OCI-LY7 (cell line): ENCODE results near the gene ODF4. TPM values are rescaled to one million over a fixed set of nuclear protein-coding genes. Genes with fewer than 3 reads are reported as not detected.

Source experiments
- BruUV-seq: library from RNA; stranded (reverse); fragments of 400-500 nt; replicated peaks from 2 replicates; lab custom pipeline; 2021; lab: Mats Ljungman, UMichigan
- CTCF ChIA-PET: fragments of 300-600 bp; sonication (Branson Sonifier 250); formaldehyde crosslinking; loops from one replicate; lab custom pipeline; 2022; ENCODE audit warnings: antibody characterized with exemption; ENCODE audit not compliant: unreplicated experiment; lab: Charles Lee
- POLR2A ChIA-PET: fragments of 300-600 bp; sonication (Branson Sonifier 250); formaldehyde crosslinking; loops from one replicate; lab custom pipeline; 2022; ENCODE audit warnings: antibody characterized with exemption; lab: Charles Lee
- DNase-seq: peaks from one replicate; pipeline ENCODE4 v3.0.0-alpha.2; 2015; ENCODE audit warnings: low spot score
- H2AFZ ChIP-seq: fragments of 200-600 bp; sonication (generic), shearing (Covaris generic); 2 replicates; pipeline ENCODE4 v1.6.1; 2014; ENCODE audit warnings: mild to moderate bottlenecking, antibody characterized with exemption, low read length, moderate library complexity
- H3K27ac ChIP-seq: fragments of 200-600 bp; sonication (generic); 2 replicates; pipeline ENCODE4 v1.5.1; 2014; ENCODE audit warnings: mixed run types, low read depth, mild to moderate bottlenecking, moderate library complexity, low read length, inconsistent platforms; ENCODE audit not compliant: poor library complexity, severe bottlenecking
- H3K36me3 ChIP-seq: fragments of 200-600 bp; sonication (generic); 2 replicates; pipeline ENCODE4 v1.6.1; 2014; ENCODE audit warnings: mild to moderate bottlenecking, antibody characterized with exemption, low read length, moderate library complexity, mixed read lengths; ENCODE audit not compliant: insufficient read depth
- H3K4me1 ChIP-seq: fragments of 200-600 bp; sonication (generic); 2 replicates; pipeline ENCODE4 v1.5.1; 2014; ENCODE audit warnings: mild to moderate bottlenecking, low read length; ENCODE audit not compliant: insufficient read depth, poor library complexity, severe bottlenecking
- H3K4me2 ChIP-seq: fragments of 200-600 bp; sonication (generic); 2 replicates; pipeline ENCODE4 v1.6.1; 2014; ENCODE audit warnings: mild to moderate bottlenecking, low read length
- H3K4me3 ChIP-seq: fragments of 200-600 bp; sonication (generic); 2 replicates; pipeline ENCODE4 v1.5.1; 2014; ENCODE audit warnings: mild to moderate bottlenecking, low read depth, low read length; ENCODE audit not compliant: poor library complexity, severe bottlenecking
- H3K79me2 ChIP-seq: fragments of 200-600 bp; sonication (generic); 2 replicates; pipeline ENCODE4 v1.6.1; 2016; ENCODE audit warnings: low read depth, mild to moderate bottlenecking, low read length, moderate library complexity, mixed read lengths; ENCODE audit not compliant: insufficient read depth
- H3K9me2 ChIP-seq: fragments of 200-600 bp; sonication (generic); 2 replicates; pipeline ENCODE4 v1.6.1; 2016; ENCODE audit warnings: mild to moderate bottlenecking, low read length, mixed read lengths; ENCODE audit not compliant: insufficient read depth
- H3K9me3 ChIP-seq: fragments of 200-600 bp; sonication (generic); 2 replicates; pipeline ENCODE4 v1.6.1; 2014; ENCODE audit warnings: mild to moderate bottlenecking, mixed run types, low read length, mixed read lengths
- H4K20me1 ChIP-seq: fragments of 200-600 bp; sonication (generic); 2 replicates; pipeline ENCODE4 v1.6.1; 2014; ENCODE audit warnings: mild to moderate bottlenecking, antibody characterized with exemption, low read length, moderate library complexity, mixed read lengths; ENCODE audit not compliant: insufficient read depth
- EZH2phosphoT487 ChIP-seq: fragments of 200-600 bp; sonication (generic); IDR thresholded peaks from 2 replicates; pipeline ENCODE4 v1.6.1; 2018; ENCODE audit warnings: low read depth, borderline replicate concordance, mild to moderate bottlenecking, mixed run types, antibody characterized with exemption, low read length, moderate library complexity, mixed read lengths
- intact Hi-C: fragments of 100-400 bp; cut with micrococcal nuclease; formaldehyde crosslinking; loops from one replicate; pipeline ENCODE4 v1.10.0; 2022; ENCODE audit not compliant: unreplicated experiment
- total RNA-seq, 2 experiments: library from RNA; depleted of rRNA in 1 of 2; stranded (reverse); fragments of >200 nt in 1 of 2; shearing (Covaris generic) in 1 of 2; gene quantifications; 2 replicates each; pipeline ENCODE4 v1.2.3, GENCODE V29; 2014 to 2022
- TF ChIP-seq, protein P1 (sequence below): fragments of 200-600 bp; sonication (generic); conservative IDR thresholded peaks from 2 replicates; pipeline ENCODE4 v1.5.1; 2014; ENCODE audit warnings: mild to moderate bottlenecking, antibody characterized with exemption, low read length, moderate library complexity, mixed read lengths

The ODF4 gene
- total RNA-seq, 2 experiments from 2014 or later = not detected

DNA sequence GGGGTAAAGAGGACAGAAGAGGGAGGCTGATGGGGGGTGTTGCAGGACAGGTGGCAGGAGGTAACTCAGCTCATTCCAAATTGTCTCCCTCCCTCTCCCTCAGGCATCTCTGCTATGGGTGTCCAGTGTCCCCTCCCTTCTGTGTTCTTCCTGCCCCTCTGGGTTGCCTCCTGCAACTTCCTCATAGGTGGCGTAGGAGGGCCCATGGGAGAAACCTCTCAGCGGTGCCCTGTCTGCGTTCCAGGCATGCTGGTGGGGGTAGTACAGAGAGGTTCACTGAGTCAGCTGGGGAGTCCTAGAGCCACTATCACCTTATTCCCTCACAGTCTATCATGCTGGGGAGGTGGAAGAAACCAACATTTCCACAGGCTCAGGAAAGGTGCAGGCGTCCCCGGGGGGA lies 14.7 kb upstream of the ODF4 start:
- no peaks in the 10 kb centered on the region for H3K79me2 ChIP-seq
- no peak overlapping the region for H3K4me3 ChIP-seq
- no peaks in the 10 kb centered on the region for H3K4me1 ChIP-seq
- TF ChIP-seq EZH2phosphoT487 = no peak
- TF ChIP-seq, protein P1, sequence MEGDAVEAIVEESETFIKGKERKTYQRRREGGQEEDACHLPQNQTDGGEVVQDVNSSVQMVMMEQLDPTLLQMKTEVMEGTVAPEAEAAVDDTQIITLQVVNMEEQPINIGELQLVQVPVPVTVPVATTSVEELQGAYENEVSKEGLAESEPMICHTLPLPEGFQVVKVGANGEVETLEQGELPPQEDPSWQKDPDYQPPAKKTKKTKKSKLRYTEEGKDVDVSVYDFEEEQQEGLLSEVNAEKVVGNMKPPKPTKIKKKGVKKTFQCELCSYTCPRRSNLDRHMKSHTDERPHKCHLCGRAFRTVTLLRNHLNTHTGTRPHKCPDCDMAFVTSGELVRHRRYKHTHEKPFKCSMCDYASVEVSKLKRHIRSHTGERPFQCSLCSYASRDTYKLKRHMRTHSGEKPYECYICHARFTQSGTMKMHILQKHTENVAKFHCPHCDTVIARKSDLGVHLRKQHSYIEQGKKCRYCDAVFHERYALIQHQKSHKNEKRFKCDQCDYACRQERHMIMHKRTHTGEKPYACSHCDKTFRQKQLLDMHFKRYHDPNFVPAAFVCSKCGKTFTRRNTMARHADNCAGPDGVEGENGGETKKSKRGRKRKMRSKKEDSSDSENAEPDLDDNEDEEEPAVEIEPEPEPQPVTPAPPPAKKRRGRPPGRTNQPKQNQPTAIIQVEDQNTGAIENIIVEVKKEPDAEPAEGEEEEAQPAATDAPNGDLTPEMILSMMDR = no peak
- H3K4me2 ChIP-seq = no peak overlapping the region
- ChIA-PET POLR2A (no interaction called here), CTCF (no interaction called here)
- no peaks in the 10 kb centered on the region for H3K9me3 ChIP-seq
- H2AFZ ChIP-seq = no peak overlapping the region
- no peaks in the 10 kb centered on the region for H3K9me2 ChIP-seq
- H4K20me1 ChIP-seq = no peaks in the 10 kb centered on the region
- no peak overlapping the region for H3K27ac ChIP-seq
- intact Hi-C loops = no loop called here
- no TSS peak for BruUV-seq
- no peaks in the 10 kb centered on the region for H3K36me3 ChIP-seq
- DNase-seq = no peak

DNA sequence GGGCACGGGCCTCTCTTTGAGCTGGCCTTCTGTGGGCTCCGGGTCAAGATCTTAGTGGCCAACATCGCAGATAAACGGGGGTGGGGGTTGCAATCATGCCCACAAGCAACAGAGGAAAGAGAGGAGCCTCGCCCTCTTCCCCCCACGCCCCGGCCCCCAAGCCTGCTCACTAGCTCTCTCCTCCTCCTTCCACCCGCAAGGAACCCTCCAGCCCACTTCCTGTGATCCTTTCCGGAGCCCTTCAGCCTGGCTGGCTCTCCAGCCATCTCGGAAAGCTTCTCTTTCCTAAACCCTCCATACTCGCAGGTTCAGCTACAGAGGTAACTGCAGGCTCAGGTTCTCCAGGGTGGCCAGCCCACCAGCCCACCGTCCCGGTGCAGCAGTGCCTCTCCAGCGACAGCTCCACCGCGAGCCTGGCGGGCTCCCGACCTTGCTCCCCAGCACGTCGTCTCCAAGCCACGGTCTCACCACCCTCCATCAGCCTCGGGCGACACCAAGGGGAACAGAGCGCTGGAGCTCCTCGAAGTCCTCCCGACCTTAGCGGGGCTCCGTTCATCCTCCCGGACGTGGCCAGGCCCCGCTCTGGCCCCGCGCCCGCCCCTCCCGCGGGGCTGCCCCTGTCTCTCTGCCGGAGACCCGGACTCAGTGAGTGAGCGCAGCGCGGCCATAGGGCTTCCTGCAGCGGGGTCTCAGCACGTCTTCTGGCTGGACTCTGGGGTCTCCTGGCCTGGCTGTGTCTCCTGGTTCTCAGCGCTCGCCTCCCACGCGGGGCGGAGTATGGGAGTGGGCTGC lies 12.9 kb upstream of the ODF4 start:
- Histone ChIP-seq H3K4me1 (no peaks in the 10 kb centered on the region), H3K4me3 (no peak overlapping the region), H3K79me2 (no peaks in the 10 kb centered on the region), H3K27ac (no peak overlapping the region), H2AFZ (no peak overlapping the region), H3K4me2 (no peak overlapping the region), H4K20me1 (no peaks in the 10 kb centered on the region), H3K9me3 (no peaks in the 10 kb centered on the region), H3K9me2 (no peaks in the 10 kb centered on the region), H3K36me3 (no peaks in the 10 kb centered on the region)
- POLR2A ChIA-PET = interaction anchor here (0.6 kb wide), 2 partner anchors 11 to 55 kb away, joined by 3 read pairs; no protein-coding TSS in a partner anchor
- no peak for DNase-seq
- CTCF ChIA-PET = no interaction called here
- no TSS peak for BruUV-seq
- no peak for TF ChIP-seq EZH2phosphoT487
- TF ChIP-seq, protein P1 = no peak
- intact Hi-C loops = no loop called here

DNA sequence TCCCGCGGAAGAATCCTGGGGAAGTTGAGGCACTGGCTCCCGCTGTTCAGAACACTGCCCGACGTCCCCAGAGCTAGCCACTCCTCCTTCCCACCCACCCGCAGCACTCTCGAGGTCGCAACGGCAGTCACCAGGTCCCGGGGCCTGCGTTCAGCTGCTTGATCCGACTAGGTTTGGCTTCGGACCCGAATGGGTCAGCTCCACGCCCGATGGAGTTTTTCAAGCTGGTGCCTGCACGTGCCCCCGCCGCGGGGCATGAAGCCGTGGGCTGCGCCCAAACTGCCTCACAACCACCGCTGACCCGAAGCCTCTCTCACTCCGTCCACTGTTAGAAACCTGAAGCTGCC lies 12.4 kb upstream of the ODF4 start:
- ChIA-PET POLR2A (no interaction called here), CTCF (no interaction called here)
- Histone ChIP-seq H3K27ac (no peak overlapping the region), H2AFZ (no peak overlapping the region), H3K9me2 (no peaks in the 10 kb centered on the region), H3K4me1 (no peaks in the 10 kb centered on the region), H3K4me2 (no peak overlapping the region), H3K79me2 (no peaks in the 10 kb centered on the region), H3K4me3 (no peak overlapping the region), H3K36me3 (no peaks in the 10 kb centered on the region), H4K20me1 (no peaks in the 10 kb centered on the region), H3K9me3 (no peaks in the 10 kb centered on the region)
- no peak for TF ChIP-seq EZH2phosphoT487
- TF ChIP-seq, protein P1 = no peak
- no TSS peak for BruUV-seq
- intact Hi-C loops = no loop called here
- no peak for DNase-seq
